HL-60/S4 treated with retinoic acid at 250 ng/mL for 4 days and 3 days (cell line): Measurements from ENCODE around the gene SEPTIN11.
"Not testable (repeated sequence)": the region's sequence is repeated elsewhere in the genome, so short reads cannot be mapped to it uniquely, and the experiment has no call there.

Experiments
- in situ Hi-C: fragments of 300-500 bp; cut with MboI; formaldehyde crosslinking; loops from 2 replicates; pipeline ENCODE4 v1.7.0; 2022; ENCODE audit warnings: low sequenced_read_pairs

The SEPTIN11 gene

DNA sequence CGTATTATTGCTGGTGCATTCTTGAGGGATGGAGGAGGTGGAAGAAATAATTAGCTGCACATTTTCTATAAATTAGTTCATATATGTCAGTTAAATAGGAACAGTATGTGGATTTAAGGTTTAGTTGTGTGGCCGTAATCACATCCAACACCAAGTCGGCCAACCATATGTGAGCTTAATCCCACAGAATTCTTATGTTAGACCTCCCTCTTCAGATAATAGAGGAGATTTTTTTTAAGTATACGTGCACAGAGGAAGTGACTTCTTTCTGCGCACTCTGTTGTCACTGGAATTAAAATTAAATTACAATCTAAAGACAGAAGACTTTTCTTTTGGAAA is 2.1 kb downstream of the SEPTIN11 start:
- in situ Hi-C loops: no loop called here

DNA sequence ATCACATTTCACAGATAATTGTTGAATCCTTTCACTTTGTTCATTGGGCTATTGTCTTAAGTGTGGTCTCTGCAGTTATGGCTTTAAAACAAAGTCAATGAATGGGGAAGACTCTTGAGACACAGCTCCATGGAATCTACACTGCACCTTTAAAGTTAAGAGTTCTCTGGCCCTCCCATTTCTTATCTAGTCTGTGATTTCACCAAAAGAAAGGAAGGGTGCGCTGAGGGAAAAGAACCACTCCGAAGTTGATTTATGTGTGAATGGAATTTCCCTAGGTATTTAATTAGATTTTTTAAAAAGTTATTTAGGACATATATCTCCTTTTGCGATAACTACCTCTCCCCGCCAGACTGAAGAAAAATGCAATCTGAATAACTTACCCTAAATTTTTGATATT is 2.5 kb downstream of the SEPTIN11 start:
- in situ Hi-C loops: no loop called here

DNA sequence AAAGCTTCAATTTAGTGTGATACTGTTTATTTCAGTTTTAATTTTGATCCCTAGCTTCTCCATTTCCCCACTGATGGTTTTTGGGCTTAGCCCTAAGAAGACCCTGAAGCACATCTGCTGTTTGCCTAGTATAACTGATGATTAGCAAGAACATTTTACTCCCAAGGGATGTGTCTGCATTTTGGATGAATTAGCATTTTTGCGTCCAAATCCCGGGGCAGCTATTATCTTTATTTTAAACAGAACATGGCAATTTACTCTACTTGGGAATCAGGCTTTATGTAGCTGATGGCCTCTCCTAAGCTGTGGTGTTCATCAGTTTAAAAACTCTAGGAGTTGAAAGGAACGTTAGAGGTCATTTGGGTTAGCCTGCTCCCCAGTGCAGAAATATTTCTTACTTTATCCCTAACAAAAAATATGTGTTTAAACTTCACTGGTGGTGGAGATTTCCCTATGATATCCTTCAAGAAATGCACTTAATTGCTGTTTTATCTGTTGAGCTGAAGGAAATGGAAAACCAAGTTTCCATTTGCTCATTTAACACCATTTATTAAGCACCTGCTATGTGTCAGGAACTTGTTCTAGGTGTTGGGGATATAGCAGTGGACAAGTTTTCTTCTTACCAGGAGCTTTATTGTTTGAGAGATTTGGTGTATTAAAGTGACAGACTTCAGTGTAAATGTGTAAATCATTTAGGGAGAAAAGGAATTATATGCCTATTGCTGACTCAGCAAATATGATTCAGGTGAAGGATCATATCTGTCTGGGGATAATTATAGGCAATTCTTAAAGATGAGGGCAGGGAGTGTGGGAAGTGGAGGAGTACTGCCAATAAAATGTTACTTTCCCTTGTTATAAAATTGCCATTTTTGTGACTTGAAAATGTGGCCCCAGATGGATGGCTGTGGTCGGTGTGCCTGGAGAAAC is 3.4 kb downstream of the SEPTIN11 start:
- in situ Hi-C loops: no loop called here

DNA sequence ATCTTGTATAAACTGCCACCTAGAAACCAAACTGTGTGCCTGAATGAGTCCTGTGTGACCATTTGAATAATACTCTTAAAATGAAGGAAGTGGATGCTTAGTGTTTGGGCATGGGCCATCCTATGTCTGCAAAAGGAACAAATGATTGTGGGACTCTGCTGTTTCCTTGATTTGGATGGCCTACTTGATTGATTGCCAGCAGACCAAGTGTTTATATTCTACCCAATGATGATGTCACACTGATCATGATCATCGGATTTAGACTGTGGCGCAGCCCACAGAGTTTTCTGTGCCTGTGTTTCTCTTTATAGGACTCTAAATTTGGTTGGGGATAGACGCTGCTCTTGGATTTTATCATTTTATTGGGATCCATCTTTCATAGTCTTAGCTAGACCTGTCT is 4.4 kb downstream of the SEPTIN11 start:
- in situ Hi-C loops: no loop called here

DNA sequence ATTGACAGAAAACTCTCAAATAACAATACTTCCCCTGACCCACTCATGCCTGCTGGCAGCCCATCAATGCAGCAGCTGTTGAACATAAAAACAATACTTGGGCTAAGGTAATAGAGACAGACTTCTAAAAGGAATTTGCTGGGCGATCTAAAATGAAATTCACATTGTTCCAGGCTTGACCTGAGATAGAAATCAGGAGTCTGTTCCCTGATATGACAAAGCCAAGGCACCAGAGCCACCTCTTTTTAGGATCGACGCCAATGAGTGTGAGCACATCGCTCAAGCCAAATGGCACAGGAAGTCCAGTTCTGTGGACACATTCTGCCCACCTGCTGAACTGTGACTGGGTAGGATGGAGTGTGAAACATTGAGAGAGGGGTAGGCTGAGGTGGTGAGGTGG is 4.9 kb downstream of the SEPTIN11 start:
- in situ Hi-C loops: no loop called here

DNA sequence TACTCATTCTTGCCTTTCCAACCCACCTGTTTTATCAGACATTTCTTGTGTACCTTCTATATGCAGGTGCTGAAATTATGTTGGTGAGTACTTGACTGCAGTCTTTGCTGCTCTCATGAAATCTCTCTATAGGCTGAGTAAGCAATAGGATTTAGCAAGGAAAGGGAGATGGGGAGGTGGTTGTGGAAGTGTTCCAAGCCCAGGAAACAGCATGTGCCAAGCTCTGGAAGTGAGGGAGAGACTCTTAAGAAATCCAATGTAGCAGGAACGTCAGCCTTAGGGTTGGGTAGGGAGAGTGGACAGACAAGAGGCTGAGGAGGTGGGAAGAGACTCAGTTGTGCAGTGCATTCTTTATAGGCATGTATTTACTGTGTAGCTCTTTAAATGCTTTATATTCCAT is 5.6 kb downstream of the SEPTIN11 start:
- in situ Hi-C loops: no loop called here

DNA sequence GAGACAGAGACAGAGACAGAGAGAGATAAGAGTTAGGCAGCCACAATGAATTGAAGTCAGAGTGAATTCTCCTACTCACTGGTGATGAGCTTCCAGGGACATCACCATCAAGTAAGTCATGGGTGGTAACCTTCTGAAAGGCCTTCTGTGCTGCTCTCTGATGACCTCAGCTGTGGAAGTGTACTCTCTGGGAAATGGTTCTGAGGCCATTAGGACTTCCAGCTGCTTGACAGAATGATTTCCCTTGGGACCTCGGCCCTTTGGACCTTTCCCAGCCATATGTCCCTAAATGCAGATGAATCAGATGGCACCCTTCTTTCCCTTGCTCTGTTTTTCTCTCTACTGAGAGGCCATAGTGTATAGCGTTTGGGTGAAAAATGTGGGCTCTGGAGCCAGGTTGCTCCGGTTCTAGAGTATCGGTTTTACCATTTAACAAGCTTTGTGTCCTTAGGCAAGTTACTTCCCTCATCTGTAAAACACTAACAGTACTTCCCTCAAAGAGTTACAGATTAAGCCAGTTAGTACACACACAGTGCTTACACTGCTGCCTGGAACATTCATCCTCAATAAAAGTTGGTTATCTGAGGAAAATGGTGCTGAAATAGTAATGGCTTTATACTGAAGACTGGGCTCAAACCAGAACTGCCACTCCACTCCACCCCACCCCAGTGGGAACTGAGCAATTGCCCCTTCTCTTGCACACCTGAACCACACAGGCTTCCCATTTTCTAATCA is 7.6 kb downstream of the SEPTIN11 start:
- in situ Hi-C loops: no loop called here

DNA sequence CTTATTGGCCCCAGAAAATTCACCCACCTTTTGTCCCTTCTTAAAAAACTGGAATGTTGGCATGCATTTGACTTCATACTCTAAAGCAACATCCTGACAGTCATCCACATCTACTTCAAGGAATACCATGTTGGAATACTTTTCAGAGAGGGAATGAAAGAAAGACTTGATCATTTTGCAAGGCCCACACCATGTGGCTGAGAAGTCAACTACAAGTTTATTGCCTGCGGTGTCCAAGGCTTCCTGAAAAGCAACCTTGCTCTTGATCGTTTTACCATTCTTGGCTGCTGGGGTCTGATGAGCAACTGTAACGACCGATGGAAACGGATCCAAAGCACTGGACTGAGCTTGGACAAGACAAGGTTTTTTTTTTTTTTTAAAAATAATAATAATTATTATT is 9.3 kb downstream of the SEPTIN11 start:
- in situ Hi-C loops: no loop called here

DNA sequence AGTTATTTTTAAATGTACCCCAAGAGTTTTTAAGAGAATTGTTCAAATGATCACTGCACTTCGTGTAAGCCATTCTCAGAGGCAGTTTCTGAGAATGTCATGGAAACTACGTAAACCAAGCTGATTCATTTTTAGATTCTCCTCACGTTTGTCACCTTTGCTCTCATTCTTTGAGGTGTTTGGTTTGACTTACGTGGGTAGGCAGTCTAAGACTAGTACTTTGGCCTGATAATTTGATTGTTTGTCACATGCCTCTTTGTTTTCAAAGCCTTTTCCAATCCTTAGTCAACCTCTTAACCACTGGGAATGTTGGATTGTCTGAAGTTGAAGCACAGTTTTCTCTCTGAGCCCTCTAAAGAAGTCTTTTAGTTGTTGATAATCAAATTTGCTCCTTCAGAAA is 10.5 kb downstream of the SEPTIN11 start:
- in situ Hi-C loops: no loop called here

DNA sequence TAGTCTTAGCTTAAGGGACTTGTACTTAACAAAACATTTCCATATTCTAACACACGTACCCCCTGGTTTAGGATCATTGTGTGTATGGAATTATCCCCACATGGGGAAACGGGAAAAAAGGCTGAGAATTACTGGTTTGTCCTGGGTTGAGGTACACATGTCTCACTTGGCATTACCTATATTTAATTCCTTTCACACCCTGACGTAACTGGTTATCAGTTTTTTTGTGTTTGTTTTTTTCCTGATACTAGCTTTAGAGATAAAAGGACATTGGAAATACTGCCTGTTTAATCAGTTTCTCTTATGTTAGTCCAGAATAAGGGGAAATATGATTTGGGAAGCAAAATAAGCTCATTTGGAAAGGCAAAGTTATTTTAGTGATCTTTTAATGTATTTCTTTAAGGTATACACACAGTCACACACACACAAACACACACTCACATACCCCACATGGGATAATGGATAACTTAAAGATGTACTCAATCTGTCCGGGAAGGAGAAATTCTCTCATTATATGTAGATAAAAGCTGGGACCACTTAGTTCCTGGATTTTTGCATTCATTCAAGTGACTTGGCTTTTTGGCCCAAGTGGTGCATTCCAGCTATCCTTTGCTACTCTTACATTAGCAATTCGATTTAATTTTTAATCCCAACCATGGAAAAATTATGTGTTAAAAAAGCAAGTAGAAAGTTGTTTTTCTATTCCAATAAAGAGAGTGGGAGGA is 13.0 kb downstream of the SEPTIN11 start:
- in situ Hi-C loops: no loop called here

DNA sequence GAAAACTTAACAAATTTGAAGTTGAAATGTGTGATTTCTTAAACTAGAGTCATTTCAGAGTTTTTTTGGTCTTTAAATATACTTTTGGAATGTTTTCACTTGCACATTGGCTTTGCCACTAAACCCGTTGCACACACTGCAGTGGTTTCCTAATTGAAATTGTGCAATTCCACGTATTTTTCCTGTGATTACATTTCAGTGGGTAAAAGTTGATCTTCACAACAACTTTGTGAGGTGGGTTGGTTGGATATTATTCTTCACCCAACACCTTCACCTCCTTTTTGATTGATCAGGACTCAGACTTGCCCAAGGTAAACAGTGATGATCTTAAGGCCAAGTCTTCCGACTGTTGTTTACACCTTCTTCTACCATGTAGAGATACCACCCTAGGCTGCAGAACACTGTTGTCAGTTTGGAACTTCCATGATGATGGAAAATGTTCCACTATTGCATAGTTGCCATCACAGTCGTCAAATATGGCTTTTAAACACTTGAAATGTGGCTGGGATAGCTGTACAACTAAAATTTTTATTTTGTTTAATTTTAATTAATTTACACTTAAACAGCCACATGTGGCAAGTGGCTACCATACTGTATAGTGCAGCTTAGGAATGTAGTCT is 13.7 kb downstream of the SEPTIN11 start:
- in situ Hi-C loops: no loop called here

DNA sequence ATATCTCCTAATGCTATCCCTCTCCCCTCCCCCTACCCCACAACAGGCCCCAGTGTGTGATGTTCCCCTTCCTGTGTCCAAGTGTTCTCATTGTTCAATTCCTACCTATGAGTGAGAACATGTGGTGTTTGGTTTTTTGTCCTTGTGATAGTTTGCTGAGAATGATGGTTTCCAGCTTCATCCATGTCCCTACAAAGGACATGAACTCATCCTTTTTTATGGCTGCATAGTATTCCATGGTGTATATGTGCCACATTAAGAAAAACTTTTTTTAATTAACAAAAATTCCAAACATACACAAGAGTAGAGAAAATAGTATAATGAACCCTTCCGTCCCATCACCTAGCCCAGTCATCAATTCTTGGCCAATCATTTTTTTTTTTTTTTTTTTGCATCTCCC is 14.4 kb downstream of the SEPTIN11 start:
- in situ Hi-C loops: not testable (repeated sequence)

DNA sequence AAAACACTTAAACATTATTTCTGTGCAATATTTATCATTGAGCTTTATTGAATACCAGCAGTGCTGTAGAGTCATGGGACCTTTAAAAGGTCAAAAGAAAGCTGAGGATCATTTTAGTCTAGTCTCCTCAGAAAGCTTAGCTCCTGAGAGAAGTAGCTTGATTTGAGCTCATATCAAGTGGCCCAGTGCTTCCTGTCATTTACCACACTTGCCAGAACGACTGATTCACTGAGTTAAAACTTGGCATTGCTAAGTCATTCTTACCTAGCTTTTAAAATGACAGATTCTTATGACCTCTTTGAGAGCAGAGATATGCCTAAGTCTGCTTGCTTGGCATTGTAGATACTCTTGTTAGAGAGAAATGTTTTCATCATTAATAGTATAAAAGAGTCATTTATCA is 15.2 kb downstream of the SEPTIN11 start:
- in situ Hi-C loops: no loop called here

DNA sequence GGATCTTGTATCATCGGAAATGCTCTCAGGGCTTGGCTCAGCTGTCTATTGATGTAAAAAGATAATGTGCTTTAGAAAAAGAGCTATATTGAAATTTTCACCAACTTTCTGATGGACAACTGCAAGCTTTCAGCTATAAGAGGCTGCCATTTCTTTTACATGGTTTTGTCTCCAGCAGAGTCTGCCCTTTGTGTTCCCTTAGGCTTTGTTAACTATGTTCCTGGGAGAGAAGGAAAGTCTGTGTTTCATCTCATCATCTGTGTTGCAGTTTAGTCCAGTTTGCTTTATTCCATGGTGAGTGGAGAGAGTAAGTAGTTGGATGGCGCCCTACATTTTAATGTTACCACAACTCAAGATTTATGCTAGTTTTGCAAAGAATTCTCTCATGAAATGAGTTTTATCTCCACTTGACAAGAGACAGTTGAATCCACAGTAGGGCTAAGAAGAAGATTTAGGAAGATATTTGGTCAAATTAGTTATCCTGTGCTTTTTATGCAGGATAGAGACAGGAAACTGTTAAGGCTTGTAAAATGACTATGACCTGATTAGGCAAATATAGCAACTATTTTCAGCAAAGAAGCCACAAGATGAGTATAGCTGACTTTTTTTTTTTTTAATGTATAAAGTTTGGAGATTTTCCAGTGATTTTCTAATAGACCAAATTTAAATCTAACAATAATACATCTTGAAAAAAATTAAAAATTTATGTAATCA is 16.5 kb downstream of the SEPTIN11 start:
- in situ Hi-C loops: no loop called here

DNA sequence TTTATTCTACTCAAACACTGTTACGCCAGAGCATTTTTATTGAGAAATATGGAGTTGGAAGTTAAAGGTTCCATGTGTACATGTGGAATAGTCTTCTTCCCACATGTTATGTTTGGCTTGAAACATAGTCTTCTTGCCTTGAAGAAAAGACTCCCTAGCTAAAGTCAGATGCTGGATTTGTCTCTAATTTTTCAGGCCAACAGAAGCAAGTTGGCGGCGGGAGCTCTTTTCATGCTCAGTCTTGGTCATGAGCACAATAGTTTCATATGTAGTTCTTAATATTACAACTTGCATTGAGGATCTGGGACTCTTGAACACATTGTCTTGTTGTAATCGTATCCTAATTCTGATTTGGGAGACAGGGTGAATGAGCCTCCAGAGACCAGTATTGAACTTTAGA is 19.4 kb downstream of the SEPTIN11 start:
- in situ Hi-C loops: no loop called here

DNA sequence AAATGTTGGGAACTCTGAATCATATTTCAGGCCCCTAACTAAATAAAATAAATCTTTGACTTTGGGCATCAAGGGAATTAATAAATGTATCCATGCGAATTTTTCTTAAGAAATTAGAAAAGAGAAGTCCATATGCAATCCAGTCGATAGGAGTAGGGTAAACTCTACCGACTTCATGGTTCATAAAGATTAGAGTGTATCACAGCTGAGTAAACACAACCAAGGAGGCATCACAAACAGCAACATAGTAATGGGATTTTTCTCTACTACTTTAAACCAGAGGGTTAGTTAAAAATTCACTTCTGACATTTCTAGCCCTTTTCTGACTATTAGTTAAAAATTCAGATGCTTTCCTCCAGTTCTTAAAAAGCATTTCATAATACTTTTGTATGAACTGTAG is 19.9 kb downstream of the SEPTIN11 start:
- in situ Hi-C loops: no loop called here

DNA sequence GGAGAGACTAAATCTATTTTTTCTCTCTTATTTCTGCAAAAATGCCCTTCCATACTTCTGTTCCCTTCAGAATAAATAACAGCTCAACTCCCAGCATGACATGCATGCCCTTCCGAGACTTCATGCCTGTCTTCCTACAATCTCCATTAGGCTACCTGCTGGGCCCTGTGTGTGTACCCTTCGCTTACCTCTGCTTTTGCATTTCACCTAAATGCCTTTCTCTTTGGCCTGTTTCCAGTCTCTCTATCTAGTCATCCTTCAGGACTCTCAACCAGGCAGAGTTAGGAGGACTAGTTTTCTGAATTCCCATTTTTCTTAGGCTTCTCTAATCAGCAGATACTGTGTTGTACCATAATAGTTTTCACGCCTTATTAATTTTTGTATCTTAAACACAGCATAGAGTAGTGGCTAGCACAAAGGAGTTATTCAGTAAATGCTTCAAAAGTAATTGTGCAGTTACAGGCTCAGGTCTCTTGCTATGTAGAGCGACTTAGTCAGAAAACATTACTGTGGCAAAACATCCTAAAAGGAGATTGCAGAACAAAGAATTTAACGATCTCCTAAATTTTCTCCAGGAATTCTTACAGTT is 20.5 kb downstream of the SEPTIN11 start:
- in situ Hi-C loops: no loop called here

DNA sequence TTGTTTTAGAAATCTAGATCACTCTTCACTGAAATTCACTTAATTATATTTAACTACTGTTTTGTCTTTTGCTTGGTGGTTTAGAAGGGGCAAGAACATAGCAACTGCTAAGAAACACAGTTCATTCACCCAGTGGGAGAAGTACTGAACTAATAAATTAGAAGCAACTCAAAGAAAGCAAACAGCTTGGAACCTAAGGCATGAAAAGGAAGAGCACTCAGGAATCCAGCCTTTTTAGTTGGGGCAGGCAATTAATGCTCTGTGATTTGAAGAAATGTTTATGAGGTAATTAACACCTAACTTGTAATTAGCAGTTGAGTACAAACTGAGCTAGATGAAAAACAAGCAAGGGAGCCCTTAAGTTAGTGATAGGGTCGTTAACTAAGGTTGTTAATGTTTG is 22.8 kb downstream of the SEPTIN11 start:
- in situ Hi-C loops: no loop called here

DNA sequence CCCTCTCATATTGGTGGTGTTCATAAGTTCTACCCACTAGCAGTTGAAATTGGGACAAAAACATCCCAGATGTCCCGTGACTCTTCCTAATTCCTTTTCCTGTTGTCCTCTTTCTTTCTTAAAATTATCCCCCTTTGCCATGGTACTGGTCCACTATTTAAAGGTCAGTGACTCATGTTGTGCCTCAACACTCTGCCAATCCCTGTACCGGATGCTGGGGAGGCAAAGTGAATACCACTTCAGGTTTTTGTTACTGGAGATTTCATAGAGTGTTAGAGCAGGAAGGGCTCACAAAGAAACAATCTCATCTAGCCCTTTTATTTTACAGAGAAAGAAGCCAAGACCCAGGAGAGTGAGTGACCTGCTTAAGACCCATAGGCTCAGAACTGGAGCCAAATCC is 24.6 kb downstream of the SEPTIN11 start:
- in situ Hi-C loops: no loop called here

DNA sequence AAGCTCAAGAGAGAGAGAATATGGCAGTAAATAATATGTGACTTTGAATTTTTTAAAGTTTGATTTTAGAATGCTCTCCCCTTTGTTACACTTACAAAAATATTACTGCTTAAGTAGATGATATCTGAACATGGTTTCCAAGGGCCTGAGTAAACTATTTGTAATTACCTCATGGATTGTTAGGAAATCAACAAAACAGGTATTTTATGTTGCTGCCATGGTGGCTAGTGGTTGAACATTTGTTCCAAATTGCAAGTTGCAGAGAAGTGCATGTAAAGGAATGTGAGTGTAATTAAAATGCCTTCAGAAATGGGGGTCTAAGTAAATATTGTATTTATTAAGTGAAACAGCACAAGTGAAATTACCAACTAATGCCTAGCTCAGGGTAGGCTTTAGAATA is 27.6 kb downstream of the SEPTIN11 start:
- in situ Hi-C loops: no loop called here
